A375 (cell line): Measurements from ENCODE around the gene VSIG10L. TPM values are rescaled to one million over a fixed set of nuclear protein-coding genes. Genes with fewer than 3 reads are reported as not detected.

Experiments
- total RNA-seq: library from RNA; depleted of rRNA; stranded (reverse); fragments of >200 nt; shearing (Covaris generic); gene quantifications from 2 replicates; pipeline ENCODE4 v1.2.3, GENCODE V29; 2014; rRNA removed

Gene VSIG10L
- total RNA-seq: 1.1 and 1.4 TPM in 2 replicates

DNA sequence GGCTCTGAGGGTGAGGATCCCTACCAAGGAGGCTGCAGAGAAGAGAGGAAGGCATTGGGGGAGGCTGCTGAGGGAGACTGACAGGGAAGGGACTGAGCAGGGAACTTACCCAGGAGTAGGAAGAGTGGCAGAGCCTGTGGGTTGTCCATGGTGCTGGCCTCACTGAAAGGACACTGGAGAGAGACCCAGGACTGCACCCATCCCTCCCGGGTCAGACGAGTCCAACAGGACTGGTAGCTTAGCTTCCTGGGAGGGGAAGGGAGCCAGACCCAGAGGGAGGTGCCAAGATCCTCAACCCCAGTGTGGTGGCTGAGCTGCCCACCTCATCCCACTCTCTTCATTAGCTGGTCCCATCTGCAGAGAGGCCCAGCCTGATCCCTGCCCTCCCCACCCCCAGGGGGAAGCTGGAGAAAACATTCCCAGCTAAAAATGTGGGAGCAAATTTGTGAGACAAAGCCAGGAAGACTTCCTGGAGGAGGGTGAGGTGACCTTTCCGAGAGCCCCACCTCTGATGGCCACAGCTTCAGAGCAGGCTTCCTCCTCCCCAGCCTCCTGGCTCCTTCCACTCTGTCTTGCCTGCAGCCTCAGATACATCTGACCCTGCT is at the start of gene VSIG10L:
Gene VSIG10L (minus strand): TSS at position 164 of the 605 bp plus-strand sequence. CDS start 15 bp downstream, at position 149.

DNA sequence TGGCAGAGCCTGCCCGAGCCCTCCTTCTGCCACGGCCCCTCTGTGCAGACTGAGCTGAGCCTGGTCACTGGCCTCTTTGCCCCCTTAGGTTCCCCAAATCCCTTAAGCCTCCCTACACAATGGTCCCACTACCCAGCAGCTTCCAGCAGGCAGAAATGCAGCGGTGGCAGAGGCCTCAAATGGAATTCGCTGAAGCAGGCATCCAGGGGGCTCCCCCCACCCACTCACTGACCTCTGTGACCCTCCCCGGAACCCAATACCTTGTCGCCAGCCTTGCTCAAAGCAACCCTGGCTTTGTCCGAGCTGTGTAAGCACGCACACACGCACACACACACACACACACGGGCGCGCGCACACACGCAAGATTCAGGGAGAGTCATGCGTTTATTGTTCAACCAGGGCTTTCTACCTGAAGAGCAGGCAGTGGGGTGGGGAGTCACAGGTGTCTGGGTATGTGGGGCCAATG is 46.0 kb upstream of the VSIG10L start, which contains the start of gene LIM2:
Gene LIM2 (minus strand): TSS at position 51 of the 466 bp plus-strand sequence. CDS start 531 bp downstream, outside the sequence.

DNA sequence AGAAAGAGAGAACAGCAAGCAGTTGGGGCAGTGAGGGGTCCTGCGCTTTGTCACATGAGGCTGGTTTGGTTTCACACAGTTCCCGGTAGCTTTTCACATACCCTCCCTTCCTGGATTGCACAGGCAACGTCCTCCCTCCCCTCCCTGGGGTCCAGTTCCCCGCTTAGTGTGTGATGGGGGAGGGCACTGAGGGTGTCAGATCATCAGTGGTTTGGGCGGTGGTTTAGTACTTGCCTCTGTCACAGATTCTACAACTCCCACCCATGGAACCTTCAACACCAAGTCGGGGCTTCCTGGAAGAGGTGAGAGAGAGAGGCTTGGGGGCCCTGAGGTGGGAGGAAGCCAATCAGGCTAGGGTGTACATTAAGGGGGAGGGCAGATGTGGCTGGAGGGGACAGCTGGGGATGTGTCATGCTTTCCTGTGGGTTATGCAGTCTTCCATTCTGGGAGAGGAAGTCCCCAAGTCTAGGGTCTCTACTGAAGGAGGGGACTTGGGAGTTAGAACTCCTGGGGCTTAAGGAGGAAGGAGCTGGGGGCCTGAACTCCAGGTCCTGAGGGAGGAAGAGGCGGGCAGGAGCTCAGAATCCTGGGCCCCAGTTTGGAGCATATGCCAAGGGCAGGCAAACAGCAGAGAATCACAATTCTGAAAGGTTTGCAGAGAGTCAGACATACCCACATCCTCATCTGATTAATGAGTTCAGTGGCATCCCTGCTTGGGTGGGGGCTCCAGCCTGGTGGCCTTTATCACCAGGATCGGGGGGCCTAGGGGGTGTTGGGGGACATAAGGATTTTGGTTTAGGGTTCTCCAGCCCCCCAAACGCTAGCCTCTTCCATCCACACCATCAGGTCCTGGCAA is 30.9 kb upstream of the VSIG10L start, which contains the start of gene NKG7:
Gene NKG7 (minus strand): TSS at position 6 of the 856 bp plus-strand sequence. CDS start 119 bp downstream, outside the sequence.

DNA sequence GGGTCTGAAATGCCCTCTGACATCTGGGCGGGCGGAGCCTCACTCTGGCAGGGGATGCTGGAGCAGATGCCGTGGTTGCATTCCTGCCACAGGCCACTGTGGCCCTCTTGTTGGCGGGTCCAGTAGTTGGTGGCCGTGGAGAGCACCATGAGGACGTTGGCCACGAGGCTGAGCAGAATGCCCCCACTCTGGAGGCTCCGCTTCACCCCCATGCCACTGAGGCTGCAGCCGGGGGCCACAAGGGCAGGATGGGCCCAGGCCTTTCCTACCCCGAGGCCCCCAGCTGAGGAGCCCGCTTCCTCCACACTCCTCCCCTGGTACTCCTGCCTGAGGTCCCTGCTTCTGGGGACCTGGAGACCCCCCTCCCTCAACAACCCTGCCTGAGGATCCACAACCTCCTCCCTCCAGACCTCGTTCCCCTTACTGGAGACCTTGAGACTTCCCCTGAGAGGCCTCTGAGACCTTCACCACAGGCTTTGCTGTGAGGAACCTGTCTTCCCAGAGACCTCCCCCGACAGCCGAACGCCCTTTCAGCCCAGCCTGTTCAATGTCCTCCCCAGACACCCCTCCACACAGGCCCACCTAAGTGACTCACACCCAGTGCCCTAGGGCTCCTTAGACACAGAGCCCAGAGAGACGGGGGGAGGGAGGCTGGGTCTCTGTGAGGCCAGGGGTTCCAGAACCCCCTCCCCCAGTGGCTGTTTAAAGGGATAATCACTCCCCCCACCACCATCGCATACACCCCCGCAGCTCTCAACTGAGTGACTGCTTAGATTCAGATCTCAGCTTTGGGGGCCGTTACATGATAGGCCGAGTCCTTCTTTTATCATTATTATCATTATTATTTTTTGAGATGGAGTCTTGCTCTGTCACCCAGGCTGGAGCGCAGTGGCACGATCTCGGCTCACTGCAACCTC is 26.7 kb upstream of the VSIG10L start, which contains the start of gene CLDND2:
Gene CLDND2 (minus strand): TSS at position 638 of the 917 bp plus-strand sequence. CDS start 426 bp downstream, at position 212.

DNA sequence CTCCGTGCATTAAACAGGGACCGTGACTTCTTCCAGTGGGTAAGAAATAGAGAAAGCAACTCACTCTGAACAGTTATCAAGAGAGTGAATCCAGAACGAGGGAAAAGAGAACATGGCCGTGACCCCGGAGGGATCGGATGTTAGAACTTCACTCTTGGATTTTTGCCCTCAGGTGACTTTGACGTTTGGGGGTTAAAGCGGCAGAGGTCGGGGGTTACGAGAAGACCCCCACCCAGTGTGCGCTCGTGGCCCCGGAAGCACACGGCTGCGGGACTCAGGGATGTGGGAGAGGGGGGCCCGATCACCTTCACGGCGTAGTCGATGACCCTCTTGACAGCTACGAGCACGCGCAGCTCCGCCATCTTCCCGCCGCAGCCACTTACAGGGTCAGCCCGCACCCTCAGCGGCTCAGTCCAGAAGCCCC is 24.0 kb upstream of the VSIG10L start, which contains the start of gene ETFB:
Gene ETFB (minus strand): TSS at position 424 of the 424 bp plus-strand sequence. CDS start 62 bp downstream, at position 362.

DNA sequence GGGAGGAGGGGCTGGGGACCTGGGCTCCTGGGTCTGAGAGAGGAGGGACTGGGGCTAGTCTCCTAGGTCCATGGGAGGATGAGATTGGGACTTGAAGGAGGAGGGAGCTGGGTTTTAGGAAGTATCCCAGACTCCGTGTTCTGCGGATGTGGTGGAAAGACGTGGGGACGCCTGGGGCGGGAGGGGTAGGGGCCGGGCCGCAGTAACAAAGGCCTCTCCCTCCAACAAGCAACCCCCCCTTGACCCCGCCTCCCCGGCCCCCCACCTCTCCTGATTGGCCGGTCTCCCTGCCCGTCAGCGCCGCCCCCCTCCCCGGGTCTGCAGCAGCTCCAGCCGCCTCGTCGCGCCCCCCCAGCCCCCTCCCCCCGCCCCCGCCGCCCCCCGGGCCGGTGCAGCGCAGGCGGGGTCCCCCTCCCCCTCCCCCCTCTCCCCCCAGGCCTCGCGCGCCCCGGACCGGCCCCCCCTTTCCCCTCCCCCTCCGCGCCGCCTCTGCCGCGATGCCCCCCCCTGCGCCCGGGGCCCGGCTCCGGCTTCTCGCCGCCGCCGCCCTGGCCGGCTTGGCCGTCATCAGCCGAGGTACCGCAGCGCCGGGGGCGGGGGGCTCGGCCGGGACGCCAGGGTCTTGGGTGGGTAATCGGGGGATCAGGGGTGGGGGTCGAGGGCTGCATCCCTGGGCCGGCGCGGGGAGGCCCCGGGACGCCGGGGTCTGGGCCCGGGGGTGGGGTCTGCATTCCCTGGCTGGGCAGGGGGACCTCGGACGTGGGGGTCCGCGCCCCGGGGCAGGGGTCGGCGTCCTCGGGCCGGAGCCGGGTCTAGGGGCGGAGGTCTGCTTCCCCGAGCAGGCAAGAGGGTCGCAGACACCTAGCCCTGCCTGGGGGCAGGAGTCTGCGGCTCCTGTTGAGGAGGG is 30.3 kb downstream of the VSIG10L start, which contains the start of gene IGLON5:
Gene IGLON5 (plus strand): TSS at position 294 of the 907 bp plus-strand sequence. CDS start 204 bp downstream, at position 498.

Other genes starting within 250 kb of the VSIG10L start
- 19.1 and 20.6 TPM in 2 replicates for gene CTU1, start 233.7 kb downstream of the VSIG10L start, total RNA-seq
- gene SIGLEC9, start 217.2 kb downstream of the VSIG10L start, total RNA-seq: 0.08 TPM in 1 of 2 replicates, not detected in the other
- not detected in 2 replicates for gene SIGLEC7, start 199.8 kb downstream of the VSIG10L start, total RNA-seq
- 3.1 and 4.5 TPM in 2 replicates for gene CD33, start 117.1 kb downstream of the VSIG10L start, total RNA-seq
- gene SIGLECL1, start 91.1 kb downstream of the VSIG10L start, total RNA-seq: 0.32 TPM in 1 of 2 replicates, not detected in the other
- not detected in 2 replicates for gene IGLON5, start 30.5 kb downstream of the VSIG10L start, total RNA-seq
- gene ETFB, start 24.2 kb upstream of the VSIG10L start, total RNA-seq: 338 and 353 TPM in 2 replicates
- gene CLDND2, start 26.9 kb upstream of the VSIG10L start, total RNA-seq: 0.64 TPM in 1 of 2 replicates, not detected in the other
- gene NKG7, start 30.5 kb upstream of the VSIG10L start, total RNA-seq: not detected in 2 replicates
- gene LIM2, start 45.8 kb upstream of the VSIG10L start, total RNA-seq: not detected in 2 replicates
- gene C19orf84, start 48.5 kb upstream of the VSIG10L start, total RNA-seq: not detected in 2 replicates
- not detected in 2 replicates for gene SIGLEC10, start 75.5 kb upstream of the VSIG10L start, total RNA-seq
- not detected in 2 replicates for gene SIGLEC8, start 116.3 kb upstream of the VSIG10L start, total RNA-seq
- gene CEACAM18, start 136.4 kb upstream of the VSIG10L start, total RNA-seq: not detected in 2 replicates
- gene SIGLEC12, start 159.7 kb upstream of the VSIG10L start, total RNA-seq: not detected in 2 replicates
- gene SIGLEC6, start 189.5 kb upstream of the VSIG10L start, total RNA-seq: not detected in 2 replicates
- 2.3 and 3.4 TPM in 2 replicates for gene ZNF175, start 229.1 kb upstream of the VSIG10L start, total RNA-seq